Panc1 (cell line): ENCODE results near the gene CCDC146. TPM values are rescaled to one million over a fixed set of nuclear protein-coding genes. Genes with fewer than 3 reads are reported as not detected.

Source experiments
- ATAC-seq: fragments of 200-7000 bp; cut with Tn5 transposase; 2 replicates; pipeline ENCODE4 v1.9.1; 2020; ENCODE audit warnings: mild to moderate bottlenecking, moderate library complexity
- BruUV-seq: library from RNA; stranded (reverse); fragments of 400-500 nt; replicated peaks from 2 replicates; lab custom pipeline; 2021; lab: Mats Ljungman, UMichigan
- CTCF ChIA-PET: fragments of 300-600 bp; sonication (Branson Sonifier 250); formaldehyde crosslinking; loops from one replicate; lab custom pipeline; 2022; ENCODE audit warnings: antibody characterized with exemption; lab: Charles Lee
- POLR2A ChIA-PET: fragments of 300-600 bp; sonication (Branson Sonifier 250); formaldehyde crosslinking; loops from one replicate; lab custom pipeline; 2022; ENCODE audit warnings: antibody characterized with exemption; lab: Charles Lee
- DNase-seq: peaks from one replicate; pipeline ENCODE4 v3.0.0-alpha.2; 2010; ENCODE audit warnings: low read depth, low spot score
- H3K27ac ChIP-seq: 2 replicates; pipeline ENCODE4 v1.5.1; 2011; ENCODE audit warnings: mild to moderate bottlenecking, low read length, inconsistent platforms
- H3K27me3 ChIP-seq: fragments of 200-500 bp; sonication (Bioruptor generic); 2 replicates; pipeline ENCODE4 v1.6.0; 2014; ENCODE audit warnings: low read length, inconsistent platforms; ENCODE audit not compliant: control insufficient read depth, insufficient read depth
- H3K36me3 ChIP-seq: fragments of 200-500 bp; sonication (Bioruptor generic); 2 replicates; pipeline ENCODE4 v1.5.1; 2014; ENCODE audit warnings: inconsistent platforms, mild to moderate bottlenecking, low read length, moderate library complexity; ENCODE audit not compliant: control insufficient read depth, insufficient read depth
- H3K4me1 ChIP-seq: 2 replicates; pipeline ENCODE4 v1.5.1; 2011; ENCODE audit warnings: inconsistent platforms, mild to moderate bottlenecking, low read length, moderate library complexity; ENCODE audit not compliant: control insufficient read depth, insufficient read depth
- H3K4me3 ChIP-seq, 2 experiments: 2 replicates each; pipeline ENCODE4 v1.5.1; 2011 to 2012; ENCODE audit warnings: low read depth in 2 of 2, low read length in 2 of 2, mild to moderate bottlenecking in 2 of 2, inconsistent platforms in 1 of 2, moderate library complexity in 1 of 2
- H3K9me3 ChIP-seq: fragments of 200-500 bp; sonication (Bioruptor generic); 2 replicates; pipeline ENCODE4 v1.5.1; 2014; ENCODE audit warnings: low read depth, mild to moderate bottlenecking, inconsistent platforms, low read length, moderate library complexity; ENCODE audit not compliant: control insufficient read depth, insufficient read depth
- POLR2AphosphoS5 ChIP-seq: IDR thresholded peaks from 2 replicates; pipeline ENCODE4 v1.6.1; 2012; ENCODE audit warnings: mild to moderate bottlenecking, low read depth, low read length, moderate library complexity
- SIN3A ChIP-seq: IDR thresholded peaks from 2 replicates; pipeline ENCODE4 v1.6.1; 2012; ENCODE audit warnings: low read depth, mild to moderate bottlenecking, low read length, moderate library complexity, borderline replicate concordance; ENCODE audit not compliant: insufficient read depth
- TCF7L2 ChIP-seq: IDR thresholded peaks from 2 replicates; pipeline ENCODE4 v1.6.1; 2011; ENCODE audit warnings: mild to moderate bottlenecking, low read depth, low read length, inconsistent platforms
- in situ Hi-C: cut with HindIII; loops from 2 replicates; pipeline ENCODE4 v1.10.0; 2016; ENCODE audit warnings: low sequenced_read_pairs, low pct_unique_long_range_greater_than_20kb
- intact Hi-C: fragments of 100-400 bp; cut with micrococcal nuclease; formaldehyde crosslinking; loops from one replicate; pipeline ENCODE4 v1.10.0; 2022; ENCODE audit not compliant: unreplicated experiment
- total RNA-seq: library from RNA; stranded (reverse); gene quantifications from one replicate; pipeline ENCODE4 v1.2.1, GENCODE V29; 2021; ENCODE audit not compliant: unreplicated experiment
- TF ChIP-seq, protein P1 (sequence below), 2 experiments: IDR thresholded peaks; 2 replicates each; pipeline ENCODE4 v1.6.1; 2011 to 2012; ENCODE audit warnings: low read depth in 2 of 2, control low read depth in 1 of 2, low read length in 1 of 2, mild to moderate bottlenecking in 1 of 2, moderate library complexity in 1 of 2; ENCODE audit not compliant: insufficient read depth in 1 of 2
- TF ChIP-seq, protein P2 (sequence below): fragments of 450-650 bp; IDR thresholded peaks from 2 replicates; pipeline ENCODE4 v1.5.1; 2017; ENCODE audit warnings: mild to moderate bottlenecking

CCDC146 gene
- total RNA-seq, 1 experiment from 2014 or later: 1.2 TPM

DNA sequence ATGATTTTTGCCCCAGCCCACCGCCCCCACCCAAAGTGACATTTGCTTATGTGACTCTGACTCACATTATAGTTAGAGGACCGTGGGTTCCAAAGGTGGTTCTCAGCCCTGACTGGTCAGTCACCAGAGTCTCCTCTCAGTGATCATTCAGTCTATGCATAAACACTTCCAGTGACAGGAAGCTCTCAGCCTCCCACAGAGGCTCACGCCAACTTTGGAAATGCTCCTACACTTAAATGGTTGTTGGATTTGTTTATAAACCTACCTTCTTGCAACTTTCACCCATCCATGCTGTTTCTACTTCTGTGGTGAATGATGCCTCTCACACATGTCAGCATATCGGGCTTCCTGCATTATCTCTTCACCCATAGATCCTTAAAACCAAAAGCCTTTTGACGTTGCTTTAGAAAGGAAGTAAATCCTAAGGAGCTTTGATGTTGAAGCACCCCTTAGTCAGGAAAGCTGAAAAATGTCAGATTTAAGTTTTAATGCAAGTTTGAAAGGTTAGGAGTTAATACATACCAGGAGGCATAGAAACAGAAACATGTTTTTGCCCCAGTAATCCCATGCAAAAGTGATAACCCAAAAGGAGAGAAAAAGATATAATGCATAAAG is 123.7 kb downstream of the CCDC146 start:
- no peak overlapping the region for H3K4me3 ChIP-seq
- DNase-seq (no peak), ATAC-seq (no peak)
- no peaks in the 10 kb centered on the region for H3K4me1 ChIP-seq
- intact Hi-C loops: loop anchor here (2.0 kb wide), 1 partner anchor 117 kb away; no protein-coding TSS in a partner anchor
- peaks cover 2% of the 10 kb centered on the region; the same call in 1 of the 2 replicates for H3K27me3 ChIP-seq
- no peaks in the 10 kb centered on the region; the same call in 1 of the 2 replicates for H3K36me3 ChIP-seq
- POLR2A ChIA-PET: no interaction called here
- TF ChIP-seq TCF7L2 (no peak), SIN3A (no peak), POLR2AphosphoS5 (no peak)
- TF ChIP-seq, protein P1, sequence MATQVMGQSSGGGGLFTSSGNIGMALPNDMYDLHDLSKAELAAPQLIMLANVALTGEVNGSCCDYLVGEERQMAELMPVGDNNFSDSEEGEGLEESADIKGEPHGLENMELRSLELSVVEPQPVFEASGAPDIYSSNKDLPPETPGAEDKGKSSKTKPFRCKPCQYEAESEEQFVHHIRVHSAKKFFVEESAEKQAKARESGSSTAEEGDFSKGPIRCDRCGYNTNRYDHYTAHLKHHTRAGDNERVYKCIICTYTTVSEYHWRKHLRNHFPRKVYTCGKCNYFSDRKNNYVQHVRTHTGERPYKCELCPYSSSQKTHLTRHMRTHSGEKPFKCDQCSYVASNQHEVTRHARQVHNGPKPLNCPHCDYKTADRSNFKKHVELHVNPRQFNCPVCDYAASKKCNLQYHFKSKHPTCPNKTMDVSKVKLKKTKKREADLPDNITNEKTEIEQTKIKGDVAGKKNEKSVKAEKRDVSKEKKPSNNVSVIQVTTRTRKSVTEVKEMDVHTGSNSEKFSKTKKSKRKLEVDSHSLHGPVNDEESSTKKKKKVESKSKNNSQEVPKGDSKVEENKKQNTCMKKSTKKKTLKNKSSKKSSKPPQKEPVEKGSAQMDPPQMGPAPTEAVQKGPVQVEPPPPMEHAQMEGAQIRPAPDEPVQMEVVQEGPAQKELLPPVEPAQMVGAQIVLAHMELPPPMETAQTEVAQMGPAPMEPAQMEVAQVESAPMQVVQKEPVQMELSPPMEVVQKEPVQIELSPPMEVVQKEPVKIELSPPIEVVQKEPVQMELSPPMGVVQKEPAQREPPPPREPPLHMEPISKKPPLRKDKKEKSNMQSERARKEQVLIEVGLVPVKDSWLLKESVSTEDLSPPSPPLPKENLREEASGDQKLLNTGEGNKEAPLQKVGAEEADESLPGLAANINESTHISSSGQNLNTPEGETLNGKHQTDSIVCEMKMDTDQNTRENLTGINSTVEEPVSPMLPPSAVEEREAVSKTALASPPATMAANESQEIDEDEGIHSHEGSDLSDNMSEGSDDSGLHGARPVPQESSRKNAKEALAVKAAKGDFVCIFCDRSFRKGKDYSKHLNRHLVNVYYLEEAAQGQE (IDR thresholded peaks at IDR 0.05; ENCODE audit: insufficient read depth in 1 of 2, low read depth in 2 of 2, low read length in 1 of 2): no peak
- TF ChIP-seq, protein P2, sequence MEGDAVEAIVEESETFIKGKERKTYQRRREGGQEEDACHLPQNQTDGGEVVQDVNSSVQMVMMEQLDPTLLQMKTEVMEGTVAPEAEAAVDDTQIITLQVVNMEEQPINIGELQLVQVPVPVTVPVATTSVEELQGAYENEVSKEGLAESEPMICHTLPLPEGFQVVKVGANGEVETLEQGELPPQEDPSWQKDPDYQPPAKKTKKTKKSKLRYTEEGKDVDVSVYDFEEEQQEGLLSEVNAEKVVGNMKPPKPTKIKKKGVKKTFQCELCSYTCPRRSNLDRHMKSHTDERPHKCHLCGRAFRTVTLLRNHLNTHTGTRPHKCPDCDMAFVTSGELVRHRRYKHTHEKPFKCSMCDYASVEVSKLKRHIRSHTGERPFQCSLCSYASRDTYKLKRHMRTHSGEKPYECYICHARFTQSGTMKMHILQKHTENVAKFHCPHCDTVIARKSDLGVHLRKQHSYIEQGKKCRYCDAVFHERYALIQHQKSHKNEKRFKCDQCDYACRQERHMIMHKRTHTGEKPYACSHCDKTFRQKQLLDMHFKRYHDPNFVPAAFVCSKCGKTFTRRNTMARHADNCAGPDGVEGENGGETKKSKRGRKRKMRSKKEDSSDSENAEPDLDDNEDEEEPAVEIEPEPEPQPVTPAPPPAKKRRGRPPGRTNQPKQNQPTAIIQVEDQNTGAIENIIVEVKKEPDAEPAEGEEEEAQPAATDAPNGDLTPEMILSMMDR: no peak
- no peaks in the 10 kb centered on the region for H3K9me3 ChIP-seq
- CTCF ChIA-PET: no interaction called here
- H3K27ac ChIP-seq: no peak overlapping the region
- BruUV-seq: no TSS peak
- in situ Hi-C loops: no loop called here

DNA sequence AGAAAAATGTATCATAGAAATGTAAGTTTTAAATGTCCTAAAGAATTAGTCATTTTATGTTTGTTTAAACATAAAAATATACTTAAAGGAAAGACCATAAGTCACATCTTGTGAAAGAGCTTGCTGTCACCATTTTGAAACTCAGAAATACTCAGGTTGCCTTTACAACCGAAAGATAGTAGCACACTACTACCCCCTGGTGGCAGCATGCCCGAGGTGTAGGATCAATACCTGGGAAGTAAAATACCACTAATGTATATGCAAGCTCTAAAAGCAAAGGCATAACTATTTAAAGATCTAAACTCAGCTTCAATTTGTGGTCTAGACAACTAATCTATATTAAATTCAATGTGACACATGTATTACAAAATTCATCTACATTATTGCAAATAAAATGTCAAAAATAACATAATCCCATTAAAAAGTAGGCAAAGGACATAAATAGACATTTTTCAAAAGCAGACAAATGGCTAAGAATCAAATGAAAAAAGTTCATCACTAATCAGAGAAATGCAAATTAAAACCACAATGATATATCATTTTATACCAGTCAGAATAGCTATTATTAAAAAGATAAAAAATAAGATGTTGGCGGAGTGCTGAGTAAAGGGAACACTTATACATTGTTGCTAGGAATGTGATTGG is 124.9 kb downstream of the CCDC146 start:
- BruUV-seq: no TSS peak
- CTCF ChIA-PET: interaction anchor here (0.6 to 2.1 kb wide), 3 partner anchors 85 to 232 kb away, joined by 3 to 8 read pairs (median 5); partner anchors contain the start of gene CCDC146
- Histone ChIP-seq H3K4me1 (no peaks in the 10 kb centered on the region), H3K4me3 (no peak overlapping the region), H3K27me3 (peaks cover 2% of the 10 kb centered on the region; the same call in 1 of the 2 replicates), H3K27ac (no peak overlapping the region), H3K9me3 (no peaks in the 10 kb centered on the region), H3K36me3 (no peaks in the 10 kb centered on the region; the same call in 1 of the 2 replicates)
- ATAC-seq (peak; percentile 94), DNase-seq (peak; percentile 64)
- POLR2A ChIA-PET: no interaction called here
- intact Hi-C loops (loop anchor here (2.0 kb wide), 1 partner anchor 119 kb away; no protein-coding TSS in a partner anchor), in situ Hi-C loops (no loop called here)
- TF ChIP-seq, protein P2: peak; percentile 83; the same call in 1 of the 2 replicates
- no peak for TF ChIP-seq TCF7L2
- TF ChIP-seq SIN3A: no peak
- no peak for TF ChIP-seq POLR2AphosphoS5
- TF ChIP-seq, protein P1 (IDR thresholded peaks at IDR 0.05; ENCODE audit: insufficient read depth in 1 of 2, low read depth in 2 of 2, low read length in 1 of 2): no peak
